ENCODE measurements around the gene CYP26C1.

DNA sequence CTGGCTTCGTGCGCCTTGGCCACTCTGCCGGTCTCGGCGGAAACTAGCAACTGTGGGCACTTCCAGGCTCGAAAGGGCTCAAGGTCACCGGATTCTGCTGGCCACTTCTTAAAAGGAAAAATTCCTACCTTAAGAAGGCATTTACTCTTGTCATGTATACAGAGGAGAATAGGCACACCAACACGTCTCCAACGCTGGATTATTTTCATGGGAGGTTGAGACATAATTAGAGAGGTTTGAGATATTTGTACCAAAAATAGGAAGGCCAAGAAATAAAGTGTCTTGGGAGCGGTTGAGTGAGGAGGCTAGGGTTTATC is 8.6 kb downstream of the CYP26C1 start:
- TF ChIP-seq HOXC10 (CRISPR knock-in tag; IDR thresholded peaks at IDR 0.05) (no peak), ZNF837 (tag by site-specific recombination; IDR thresholded peaks at IDR 0.05) (no peak), ZNF214 (tag by site-specific recombination; IDR thresholded peaks at IDR 0.05; ENCODE audit: borderline replicate concordance) (no peak), ZNF157 (tag by site-specific recombination; IDR thresholded peaks at IDR 0.05) (no peak), ZNF140 (tag by site-specific recombination; IDR thresholded peaks at IDR 0.05) (no peak), SETDB1 (IDR thresholded peaks at IDR 0.05; ENCODE audit: insufficient read length, low read length) (no peak), TCF7L2 (IDR thresholded peaks at IDR 0.05; ENCODE audit: borderline replicate concordance, low read depth, low read length) (no peak), ZNF10 (tag by site-specific recombination; IDR thresholded peaks at IDR 0.05) (no peak), BCL11A (tag by site-specific recombination; IDR thresholded peaks at IDR 0.05; ENCODE audit: low read depth) (no peak), EGR2 (tag by site-specific recombination; IDR thresholded peaks at IDR 0.05; ENCODE audit: low read depth) (no peak)
- TF ChIP-seq, protein P1, sequence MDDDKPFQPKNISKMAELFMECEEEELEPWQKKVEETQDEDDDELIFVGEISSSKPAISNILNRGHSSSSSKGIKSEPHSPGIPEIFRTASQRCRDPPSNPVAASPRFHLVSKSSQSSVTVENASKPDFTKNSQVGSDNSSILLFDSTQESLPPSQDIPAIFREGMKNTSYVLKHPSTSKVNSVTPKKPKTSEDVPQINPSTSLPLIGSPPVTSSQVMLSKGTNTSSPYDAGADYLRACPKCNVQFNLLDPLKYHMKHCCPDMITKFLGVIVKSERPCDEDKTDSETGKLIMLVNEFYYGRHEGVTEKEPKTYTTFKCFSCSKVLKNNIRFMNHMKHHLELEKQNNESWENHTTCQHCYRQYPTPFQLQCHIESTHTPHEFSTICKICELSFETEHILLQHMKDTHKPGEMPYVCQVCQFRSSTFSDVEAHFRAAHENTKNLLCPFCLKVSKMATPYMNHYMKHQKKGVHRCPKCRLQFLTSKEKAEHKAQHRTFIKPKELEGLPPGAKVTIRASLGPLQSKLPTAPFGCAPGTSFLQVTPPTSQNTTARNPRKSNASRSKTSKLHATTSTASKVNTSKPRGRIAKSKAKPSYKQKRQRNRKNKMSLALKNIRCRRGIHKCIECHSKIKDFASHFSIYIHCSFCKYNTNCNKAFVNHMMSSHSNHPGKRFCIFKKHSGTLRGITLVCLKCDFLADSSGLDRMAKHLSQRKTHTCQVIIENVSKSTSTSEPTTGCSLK (tag by site-specific recombination; IDR thresholded peaks at IDR 0.05), result no peak
- TF ChIP-seq, protein P2, sequence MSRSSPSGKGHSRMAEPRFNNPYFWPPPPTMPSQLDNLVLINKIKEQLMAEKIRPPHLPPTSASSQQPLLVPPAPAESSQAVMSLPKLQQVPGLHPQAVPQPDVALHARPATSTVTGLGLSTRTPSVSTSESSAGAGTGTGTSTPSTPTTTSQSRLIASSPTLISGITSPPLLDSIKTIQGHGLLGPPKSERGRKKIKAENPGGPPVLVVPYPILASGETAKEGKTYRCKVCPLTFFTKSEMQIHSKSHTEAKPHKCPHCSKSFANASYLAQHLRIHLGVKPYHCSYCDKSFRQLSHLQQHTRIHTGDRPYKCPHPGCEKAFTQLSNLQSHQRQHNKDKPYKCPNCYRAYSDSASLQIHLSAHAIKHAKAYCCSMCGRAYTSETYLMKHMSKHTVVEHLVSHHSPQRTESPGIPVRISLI (tag by site-specific recombination; IDR thresholded peaks at IDR 0.05), result no peak
- TF ChIP-seq, protein P3, sequence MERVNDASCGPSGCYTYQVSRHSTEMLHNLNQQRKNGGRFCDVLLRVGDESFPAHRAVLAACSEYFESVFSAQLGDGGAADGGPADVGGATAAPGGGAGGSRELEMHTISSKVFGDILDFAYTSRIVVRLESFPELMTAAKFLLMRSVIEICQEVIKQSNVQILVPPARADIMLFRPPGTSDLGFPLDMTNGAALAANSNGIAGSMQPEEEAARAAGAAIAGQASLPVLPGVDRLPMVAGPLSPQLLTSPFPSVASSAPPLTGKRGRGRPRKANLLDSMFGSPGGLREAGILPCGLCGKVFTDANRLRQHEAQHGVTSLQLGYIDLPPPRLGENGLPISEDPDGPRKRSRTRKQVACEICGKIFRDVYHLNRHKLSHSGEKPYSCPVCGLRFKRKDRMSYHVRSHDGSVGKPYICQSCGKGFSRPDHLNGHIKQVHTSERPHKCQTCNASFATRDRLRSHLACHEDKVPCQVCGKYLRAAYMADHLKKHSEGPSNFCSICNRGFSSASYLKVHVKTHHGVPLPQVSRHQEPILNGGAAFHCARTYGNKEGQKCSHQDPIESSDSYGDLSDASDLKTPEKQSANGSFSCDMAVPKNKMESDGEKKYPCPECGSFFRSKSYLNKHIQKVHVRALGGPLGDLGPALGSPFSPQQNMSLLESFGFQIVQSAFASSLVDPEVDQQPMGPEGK (tag by site-specific recombination; IDR thresholded peaks at IDR 0.05), result no peak
- TF ChIP-seq, protein P4, sequence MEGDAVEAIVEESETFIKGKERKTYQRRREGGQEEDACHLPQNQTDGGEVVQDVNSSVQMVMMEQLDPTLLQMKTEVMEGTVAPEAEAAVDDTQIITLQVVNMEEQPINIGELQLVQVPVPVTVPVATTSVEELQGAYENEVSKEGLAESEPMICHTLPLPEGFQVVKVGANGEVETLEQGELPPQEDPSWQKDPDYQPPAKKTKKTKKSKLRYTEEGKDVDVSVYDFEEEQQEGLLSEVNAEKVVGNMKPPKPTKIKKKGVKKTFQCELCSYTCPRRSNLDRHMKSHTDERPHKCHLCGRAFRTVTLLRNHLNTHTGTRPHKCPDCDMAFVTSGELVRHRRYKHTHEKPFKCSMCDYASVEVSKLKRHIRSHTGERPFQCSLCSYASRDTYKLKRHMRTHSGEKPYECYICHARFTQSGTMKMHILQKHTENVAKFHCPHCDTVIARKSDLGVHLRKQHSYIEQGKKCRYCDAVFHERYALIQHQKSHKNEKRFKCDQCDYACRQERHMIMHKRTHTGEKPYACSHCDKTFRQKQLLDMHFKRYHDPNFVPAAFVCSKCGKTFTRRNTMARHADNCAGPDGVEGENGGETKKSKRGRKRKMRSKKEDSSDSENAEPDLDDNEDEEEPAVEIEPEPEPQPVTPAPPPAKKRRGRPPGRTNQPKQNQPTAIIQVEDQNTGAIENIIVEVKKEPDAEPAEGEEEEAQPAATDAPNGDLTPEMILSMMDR (tag by site-specific recombination; IDR thresholded peaks at IDR 0.05), result no peak
